K562 (cell line): ENCODE data around the gene CRYBB1. TPM values are rescaled to one million over a fixed set of nuclear protein-coding genes. Genes with fewer than 3 reads are reported as not detected.
A peak's percentile ranks its signal among the peaks of the same experiment; 100 is the strongest.

Experiments used
- ATAC-seq: fragments of 200-7000 bp; cut with Tn5 transposase; 3 replicates; pipeline ENCODE4 v1.9.1; 2020; ENCODE audit warnings: moderate library complexity
- BruUV-seq: library from RNA; stranded (reverse); fragments of 400-500 nt; replicated peaks from 2 replicates; lab custom pipeline; 2021; lab: Mats Ljungman, UMichigan
- CTCF ChIA-PET: fragments of 300-600 bp; formaldehyde crosslinking; extraction: SDS; loops from one replicate; lab custom pipeline; 2021; ENCODE audit warnings: low intra/inter-chr PET ratio; lab: Yijun Ruan, JAX
- POLR2A ChIA-PET: fragments of 300-600, 350-650 bp; sonication (Branson Sonifier 250); formaldehyde crosslinking; extraction: SDS; loops from one replicate; lab custom pipeline; 2021; ENCODE audit warnings: antibody characterized with exemption, inconsistent platforms; lab: Yijun Ruan, JAX
- DNase-seq, 4 experiments: peaks; one replicate each; pipeline versions ENCODE4 v3.0.0 to v3.0.0-alpha.2; 2011 to 2018; ENCODE audit warnings: low spot score in 3 of 4, mixed read lengths in 3 of 4; ENCODE audit errors: extremely low read depth in 1 of 4
- FAIRE-seq: peaks from 2 replicates; lab custom pipeline; 2011; peaks lifted over from hg19 to GRCh38; lab: Jason Lieb, UNC
- H2AFZ ChIP-seq: 2 replicates; pipeline ENCODE4 v1.6.0; 2011; ENCODE audit warnings: low read depth, low read length, control low read depth, inconsistent platforms
- H3K27ac ChIP-seq: fragments of 200-600 bp; 3 replicates; pipeline ENCODE4 v1.8.0; 2011; ENCODE audit warnings: low read depth, mild to moderate bottlenecking, control low read depth, inconsistent platforms, low read length, moderate library complexity, mixed read lengths; ENCODE audit errors: extremely low read depth
- H3K27me3 ChIP-seq, 2 experiments: fragments of 300-600 bp in 1 of 2; 2 replicates in 1 of 2; 3 replicates in 1 of 2; pipeline versions ENCODE4 v1.6.0 to v1.8.0; 2011; ENCODE audit warnings: inconsistent platforms in 2 of 2, low read length in 2 of 2, mild to moderate bottlenecking in 1 of 2, mixed read lengths in 1 of 2, moderate library complexity in 1 of 2; ENCODE audit not compliant: control insufficient read depth in 2 of 2, insufficient read depth in 2 of 2
- H3K36me3 ChIP-seq: fragments of 300-600 bp; 3 replicates; pipeline ENCODE4 v1.8.0; 2011; ENCODE audit warnings: mild to moderate bottlenecking, low read length, inconsistent platforms; ENCODE audit not compliant: control insufficient read depth, insufficient read depth
- H3K4me1 ChIP-seq, 2 experiments: fragments of 200-600 bp in 1 of 2; replicated peaks in 1 of 2; 2 replicates in 1 of 2; 3 replicates in 1 of 2; pipeline versions ENCODE4 v1.5.1 to v1.8.0; 2011; ENCODE audit warnings: inconsistent platforms in 2 of 2, low read length in 2 of 2, mild to moderate bottlenecking in 1 of 2, mixed read lengths in 1 of 2, moderate library complexity in 1 of 2; ENCODE audit not compliant: control insufficient read depth in 2 of 2, insufficient read depth in 2 of 2
- H3K4me2 ChIP-seq: 2 replicates; pipeline ENCODE4 v1.6.1; 2011; ENCODE audit warnings: low read length, control low read depth, inconsistent platforms, mixed read lengths; ENCODE audit not compliant: insufficient read depth
- H3K4me3 ChIP-seq: fragments of 200-600 bp; sonication (generic), shearing (Covaris generic); 2 replicates; pipeline ENCODE4 v1.5.1; 2016; ENCODE audit warnings: control low read depth, inconsistent platforms
- H3K79me2 ChIP-seq: fragments of 200-600 bp; 3 replicates; pipeline ENCODE4 v1.8.0; 2011; ENCODE audit warnings: low read length, inconsistent platforms; ENCODE audit not compliant: control insufficient read depth, insufficient read depth
- H3K9ac ChIP-seq, 2 experiments: 2 replicates each; pipeline versions ENCODE4 v1.6.0 to v1.6.1; 2011; ENCODE audit warnings: low read depth in 2 of 2, low read length in 2 of 2, control low read depth in 1 of 2, inconsistent platforms in 1 of 2, mild to moderate bottlenecking in 1 of 2, mixed read lengths in 1 of 2; ENCODE audit not compliant: insufficient read depth in 1 of 2
- H3K9me1 ChIP-seq: one replicate; pipeline ENCODE4 v1.6.0; 2011; ENCODE audit warnings: inconsistent platforms, mild to moderate bottlenecking, low read length, moderate library complexity; ENCODE audit not compliant: control insufficient read depth, insufficient read depth
- H3K9me3 ChIP-seq: replicated peaks from 2 replicates; pipeline ENCODE4 v1.5.1; 2011; ENCODE audit warnings: low read depth, low read length, inconsistent platforms; ENCODE audit not compliant: control insufficient read depth, insufficient read depth
- H4K20me1 ChIP-seq: replicated peaks from 2 replicates; pipeline ENCODE4 v1.6.1; 2011; ENCODE audit warnings: low read length, inconsistent platforms, mixed read lengths; ENCODE audit not compliant: control insufficient read depth, insufficient read depth
- EZH2 ChIP-seq: IDR thresholded peaks from 2 replicates; pipeline ENCODE4 v1.6.1; 2012; ENCODE audit warnings: low read depth, mild to moderate bottlenecking, inconsistent platforms, low read length, borderline replicate concordance
- MYC ChIP-seq, 2 experiments: fragments of 250-450 bp in 1 of 2; sonication (Bioruptor Pico) in 1 of 2; IDR thresholded peaks; 2 replicates each; pipeline versions ENCODE4 v1.5.1 to v1.6.1; 2012 to 2021; ENCODE audit warnings: low read depth in 2 of 2, borderline replicate concordance in 1 of 2, improper control_type of control experiment in 1 of 2, low read length in 1 of 2, mild to moderate bottlenecking in 1 of 2, moderate library complexity in 1 of 2
- PHB ChIP-seq: fragments of 250-450 bp; sonication (Bioruptor Pico); IDR thresholded peaks from 2 replicates; pipeline ENCODE4 v1.5.0; 2021
- POLR2AphosphoS5 ChIP-seq: IDR thresholded peaks from 2 replicates; pipeline ENCODE4 v1.6.1; 2011; ENCODE audit warnings: mild to moderate bottlenecking, low read depth, low read length, moderate library complexity; ENCODE audit not compliant: control insufficient read depth, insufficient read depth
- RBM25 ChIP-seq: fragments of 200-400 bp; formaldehyde crosslinking; IDR thresholded peaks from 2 replicates; pipeline ENCODE4 v1.6.1; 2018; ENCODE audit warnings: low read length, low read depth, moderate library complexity; ENCODE audit not compliant: severe bottlenecking
- RREB1 ChIP-seq: fragments of 250-450 bp; sonication (Bioruptor Pico); IDR thresholded peaks from 2 replicates; pipeline ENCODE4 v1.4.0; 2020
- TOE1 ChIP-seq, 2 experiments: fragments of 450-650 bp in 1 of 2; sonication (generic) in 1 of 2; formaldehyde crosslinking in 1 of 2; IDR thresholded peaks; 2 replicates each; pipeline versions ENCODE4 v1.7.1 to v1.8.0; 2016 to 2022; ENCODE audit warnings: borderline replicate concordance in 2 of 2, mild to moderate bottlenecking in 2 of 2, antibody characterized with exemption in 1 of 2, inconsistent platforms in 1 of 2, low read depth in 1 of 2, missing genetic modification reagents in 1 of 2, moderate library complexity in 1 of 2
- WGBS: fragments of 100-300 bp; shearing (Covaris generic); methylation state at CpG from one replicate; pipeline ENCODE4 v1.1.6; 2016; ENCODE audit warnings: low coverage, mixed read lengths; ENCODE audit not compliant: insufficient coverage; ENCODE audit errors: missing lambda C conversion rate; 5-methylcytosine and 5-hydroxymethylcytosine counted together
- in situ Hi-C: fragments of 300-500 bp; cut with MboI; formaldehyde crosslinking; loops from 4 replicates; pipeline ENCODE4 v1.15.0; 2018; ENCODE audit warnings: inconsistent platforms, mixed read lengths
- intact Hi-C: fragments of 100-400 bp; cut with micrococcal nuclease; formaldehyde crosslinking; loops from 2 replicates; pipeline ENCODE4 v1.14.2; 2022
- polyA plus RNA-seq, 8 experiments: library from polyadenylated mRNA; depleted of rRNA in 4 of 8; stranded (reverse) in 5 of 8; unstranded in 3 of 8; fragments of >200 nt; fragmentation: Nextera tagmentation in 2 of 8; fragmentation: Illumina TruSeq in 1 of 8; extraction: Ambion mirVana in 2 of 8; extraction: Trizol in 1 of 8; gene quantifications; 2 replicates each; pipeline versions ENCODE4 v1.2.1 to v1.2.3, GENCODE V29; 2011 to 2014; ENCODE audit warnings: inconsistent platforms in 1 of 8, missing spikeins in 1 of 8
- total RNA-seq, 7 experiments: library from RNA; depleted of rRNA in 6 of 7; stranded (reverse); fragments of >200 nt in 6 of 7; fragmentation: Illumina TruSeq in 2 of 7; extraction: Trizol in 2 of 7; gene quantifications; 2 replicates each; pipeline versions ENCODE4 v1.2.1 to v1.2.3, GENCODE V29; 2011 to 2021; ENCODE audit warnings: low replicate concordance in 1 of 7

CRYBB1 gene
- total and polyA plus RNA-seq, 9 of the 15 experiments (the other 6 are each of a cell fraction or from before 2014, with no cell fraction given) = 0.16 to 0.45 (median 0.33) TPM; not detected in 2

- TF ChIP-seq POLR2AphosphoS5 = no peak
Observed at GRCh38 chr22:26642465-26643417, 24.9 kb upstream of the CRYBB1 start (continued).

GRCh38 chr22:26636296-26636695 lies 18.5 kb upstream of the CRYBB1 start:
- no peaks in the 10 kb centered on the region for H3K9me3 ChIP-seq
- no peaks in the 10 kb centered on the region for H3K9me1 ChIP-seq
- peak overlapping the region; percentile 40; the same call in 1 of the 2 replicates for H2AFZ ChIP-seq
- no peaks in the 10 kb centered on the region; the same call in 2 of the 3 replicates for H3K79me2 ChIP-seq
- FAIRE-seq = no peak
- no TSS peak for BruUV-seq
- H3K4me1 ChIP-seq = peaks cover 13 to 38% of the 10 kb centered on the region in 2 experiments
- H3K36me3 ChIP-seq = no peaks in the 10 kb centered on the region
- WGBS = 0% methylated on average over 1 of the region's 1 CpG
- H4K20me1 ChIP-seq = no peaks in the 10 kb centered on the region
- no peaks in the 10 kb centered on the region for H3K27me3 ChIP-seq
- intact Hi-C loops = no loop called here
- ChIA-PET CTCF (no interaction called here), POLR2A (interaction anchor here (0.6 kb wide), 1 partner anchor 53 kb away, joined by 3 read pairs; no protein-coding TSS in a partner anchor)
- H3K9ac ChIP-seq = no peak overlapping the region
- in situ Hi-C loops = no loop called here
- ATAC-seq = no peak
- H3K4me3 ChIP-seq = no peak overlapping the region
- no peak overlapping the region; the same call in 2 of the 3 replicates for H3K27ac ChIP-seq
- H3K4me2 ChIP-seq = no peak overlapping the region
- no peak for DNase-seq
- no peak for TF ChIP-seq EZH2
- no peak for TF ChIP-seq MYC (IDR thresholded peaks at IDR 0.05; ENCODE audit: low read depth, low read length)
- no peak for TF ChIP-seq MYC (CRISPR knock-in tag; IDR thresholded peaks at IDR 0.05; ENCODE audit: borderline replicate concordance, low read depth)
- no peak for TF ChIP-seq PHB
- TF ChIP-seq RBM25 = peak; percentile 31
- TF ChIP-seq RREB1 (CRISPR knock-in tag) = no peak
- TF ChIP-seq TOE1 (IDR thresholded peaks at IDR 0.05; ENCODE audit: borderline replicate concordance) = no peak
- TF ChIP-seq TOE1 (CRISPR knock-in tag; IDR thresholded peaks at IDR 0.05; ENCODE audit: borderline replicate concordance, low read depth) = no peak
